HG02571 (cell line): Measurements from ENCODE around the gene SPRY1.

Source experiments
- ATAC-seq: cut with Tn5 transposase; IDR thresholded peaks from one replicate; pipeline ENCODE4 v1.9.1; 2021; ENCODE audit warnings: mild to moderate bottlenecking, moderate library complexity; ENCODE audit not compliant: unreplicated experiment

SPRY1 gene

GRCh38 chr4:123396307-123397143, at the start of gene SPRY1:
SPRY1 (plus strand) TSS chr4:123396795; CDS start chr4:123401592, 4,797 bp downstream.
- ATAC-seq = peak; percentile 43

GRCh38 chr4:123346951-123347350, 49.6 kb upstream of the SPRY1 start:
- ATAC-seq = peak; percentile 53

GRCh38 chr4:123348946-123349345, 47.6 kb upstream of the SPRY1 start:
- ATAC-seq = no peak

GRCh38 chr4:123349421-123350190, 47.0 kb upstream of the SPRY1 start:
- ATAC-seq = no peak

GRCh38 chr4:123350191-123350544, 46.4 kb upstream of the SPRY1 start:
- no peak for ATAC-seq

GRCh38 chr4:123350726-123351125, 45.9 kb upstream of the SPRY1 start:
- no peak for ATAC-seq

GRCh38 chr4:123351713-123352112, 44.9 kb upstream of the SPRY1 start:
- no peak for ATAC-seq

- no peak for ATAC-seq
These were observed 44.2 kb upstream of the SPRY1 start for GRCh38 chr4:123352240-123352945.

- ATAC-seq = no peak
These were observed 43.6 kb upstream of the SPRY1 start for GRCh38 chr4:123352966-123353365.

GRCh38 chr4:123353656-123354055, 42.9 kb upstream of the SPRY1 start:
- no peak for ATAC-seq

GRCh38 chr4:123354701-123355100, 41.9 kb upstream of the SPRY1 start:
- ATAC-seq = no peak

GRCh38 chr4:123356921-123357320, 39.7 kb upstream of the SPRY1 start:
- ATAC-seq = no peak

- ATAC-seq = no peak
These were observed 36.9 kb upstream of the SPRY1 start for GRCh38 chr4:123359449-123360315.

GRCh38 chr4:123361195-123361861, 35.3 kb upstream of the SPRY1 start:
- no peak for ATAC-seq

GRCh38 chr4:123362103-123362502, 34.5 kb upstream of the SPRY1 start:
- no peak for ATAC-seq

- peak; percentile 86 for ATAC-seq
These were observed 32.9 kb upstream of the SPRY1 start for GRCh38 chr4:123363729-123364128.

- no peak for ATAC-seq
These were observed 31.7 kb upstream of the SPRY1 start for GRCh38 chr4:123364906-123365305.

GRCh38 chr4:123365412-123365811, 31.2 kb upstream of the SPRY1 start:
- no peak for ATAC-seq

- ATAC-seq = no peak
These were observed 30.3 kb upstream of the SPRY1 start for GRCh38 chr4:123366144-123366748.

- no peak for ATAC-seq
These were observed 17.8 kb upstream of the SPRY1 start for GRCh38 chr4:123378794-123379193.
